Subcutaneous adipose tissue (tissue), 4 donors: Measurements from ENCODE around the gene TLE4. TPM values are rescaled to one million over a fixed set of nuclear protein-coding genes. Genes with fewer than 3 reads are reported as not detected.

Source experiments
- total RNA-seq, 4 donors: library from RNA; depleted of rRNA; stranded (reverse); fragments of >200 nt; gene quantifications; one replicate each; pipeline ENCODE4 v1.1.0, GENCODE V29; 2016
- TF ChIP-seq, protein P1 (sequence below): fragments of 450-650 bp; IDR thresholded peaks from one replicate; pipeline ENCODE4 v1.5.1; 2016; ENCODE audit warnings: low read depth, mild to moderate bottlenecking, control low read depth, antibody characterized with exemption, moderate library complexity

The TLE4 gene
- total RNA-seq, 4 donors from 2014 or later: 16.5 to 25.2 (median 21.2) TPM

DNA sequence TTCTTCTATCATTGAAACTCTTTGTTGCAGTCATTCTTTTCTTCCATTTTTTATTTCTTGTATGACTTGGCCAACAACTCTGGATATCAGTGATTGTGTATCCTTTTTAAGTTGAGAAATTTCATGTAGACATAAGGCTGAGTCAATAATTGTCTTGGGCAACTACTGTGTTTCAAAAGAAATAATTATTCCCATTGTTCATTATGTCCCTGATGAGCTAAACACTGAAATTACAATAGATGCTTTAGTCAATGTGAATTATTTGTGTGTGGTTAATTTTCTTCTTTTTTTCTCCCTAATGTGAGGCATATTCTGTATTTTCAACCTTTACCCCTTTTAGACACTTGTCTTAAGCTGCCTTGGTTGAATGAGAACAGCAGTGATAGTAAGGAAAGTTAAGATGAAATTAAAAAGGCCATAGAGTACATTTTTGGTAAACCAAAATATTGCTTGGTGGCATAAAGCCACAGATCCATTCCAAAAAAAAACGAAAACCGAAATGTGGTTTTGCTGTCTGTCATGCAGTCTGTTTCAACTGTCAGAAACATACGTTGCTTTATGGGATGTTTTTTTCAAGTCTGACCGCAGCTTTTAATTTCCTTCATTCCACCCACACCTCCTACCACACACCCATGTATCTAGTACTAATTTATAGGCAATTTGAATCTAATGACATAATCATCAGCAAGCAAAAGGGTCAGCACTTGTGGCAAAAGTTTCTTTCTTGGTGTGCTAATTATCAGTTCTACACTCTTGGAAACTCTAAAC lies 21.1 kb downstream of the TLE4 start:
- TF ChIP-seq, protein P1, sequence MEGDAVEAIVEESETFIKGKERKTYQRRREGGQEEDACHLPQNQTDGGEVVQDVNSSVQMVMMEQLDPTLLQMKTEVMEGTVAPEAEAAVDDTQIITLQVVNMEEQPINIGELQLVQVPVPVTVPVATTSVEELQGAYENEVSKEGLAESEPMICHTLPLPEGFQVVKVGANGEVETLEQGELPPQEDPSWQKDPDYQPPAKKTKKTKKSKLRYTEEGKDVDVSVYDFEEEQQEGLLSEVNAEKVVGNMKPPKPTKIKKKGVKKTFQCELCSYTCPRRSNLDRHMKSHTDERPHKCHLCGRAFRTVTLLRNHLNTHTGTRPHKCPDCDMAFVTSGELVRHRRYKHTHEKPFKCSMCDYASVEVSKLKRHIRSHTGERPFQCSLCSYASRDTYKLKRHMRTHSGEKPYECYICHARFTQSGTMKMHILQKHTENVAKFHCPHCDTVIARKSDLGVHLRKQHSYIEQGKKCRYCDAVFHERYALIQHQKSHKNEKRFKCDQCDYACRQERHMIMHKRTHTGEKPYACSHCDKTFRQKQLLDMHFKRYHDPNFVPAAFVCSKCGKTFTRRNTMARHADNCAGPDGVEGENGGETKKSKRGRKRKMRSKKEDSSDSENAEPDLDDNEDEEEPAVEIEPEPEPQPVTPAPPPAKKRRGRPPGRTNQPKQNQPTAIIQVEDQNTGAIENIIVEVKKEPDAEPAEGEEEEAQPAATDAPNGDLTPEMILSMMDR: no peak

DNA sequence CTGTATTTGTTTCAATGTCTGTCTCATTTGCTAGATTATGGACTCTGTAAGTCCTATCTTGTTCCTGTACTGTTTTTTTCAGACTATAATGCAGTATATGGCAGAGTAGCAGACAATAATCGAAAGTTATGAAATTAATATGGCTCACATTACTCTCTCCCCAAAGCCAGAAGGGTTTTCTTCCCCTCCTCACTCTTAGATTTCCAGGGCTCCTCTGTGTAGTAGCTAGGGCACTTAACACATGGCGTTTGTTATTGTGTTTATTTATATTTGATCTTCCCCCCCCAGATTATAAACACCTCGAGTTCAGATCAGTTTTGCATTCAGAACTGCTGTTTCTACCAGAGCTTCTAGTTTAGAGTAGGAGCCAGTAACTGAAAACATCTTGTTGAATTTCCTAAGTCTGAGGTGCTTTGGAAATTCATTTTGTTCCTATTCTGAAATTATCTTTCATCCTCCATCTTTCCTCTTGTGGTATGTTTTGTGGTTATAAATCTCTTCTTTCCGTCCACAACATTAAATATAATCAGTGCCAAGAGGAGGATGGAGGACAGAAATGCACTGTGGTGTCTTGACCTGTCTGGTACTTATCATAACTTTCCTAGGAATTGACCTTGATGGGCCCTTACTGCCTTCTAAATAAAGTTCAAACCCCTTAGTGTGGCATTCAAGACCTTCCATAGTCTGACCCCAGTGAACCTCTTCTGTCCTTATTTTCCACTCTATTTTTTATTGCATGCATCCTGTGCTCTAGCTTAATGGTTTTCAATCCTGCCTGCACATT lies 27.0 kb downstream of the TLE4 start:
- TF ChIP-seq, protein P1: no peak

DNA sequence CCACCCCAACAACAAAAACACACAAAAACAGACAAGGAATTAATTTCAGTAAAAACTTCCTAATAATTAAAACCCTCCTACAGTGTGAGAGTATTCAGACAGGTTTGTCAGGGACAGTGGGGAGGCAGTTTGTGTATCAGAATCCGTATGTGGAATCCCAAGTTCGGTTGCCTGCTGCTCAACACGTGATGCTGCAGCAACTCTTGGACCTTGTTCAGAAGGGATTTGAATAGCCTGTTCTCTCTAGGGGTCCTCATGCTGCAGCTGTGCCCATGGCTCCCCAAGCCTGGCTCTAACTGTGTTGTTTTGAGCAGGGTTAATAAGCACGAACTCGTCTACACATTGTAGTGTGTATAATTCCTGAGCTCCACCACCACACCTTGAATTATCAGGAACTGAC lies 28.7 kb downstream of the TLE4 start:
- TF ChIP-seq, protein P1: no peak

GRCh38 chr9:79603222-79603920 lies 31.6 kb downstream of the TLE4 start:
- TF ChIP-seq, protein P1: no peak

GRCh38 chr9:79604149-79604548 lies 32.4 kb downstream of the TLE4 start:
- TF ChIP-seq, protein P1: no peak

- TF ChIP-seq, protein P1: no peak
Measured at GRCh38 chr9:79604921-79605562, 33.3 kb downstream of the TLE4 start.
